ENCODE results near the gene GRID1.
"Not testable (repeated sequence)": the region's sequence is repeated elsewhere in the genome, so short reads cannot be mapped to it uniquely, and the experiment has no call there.

The GRID1 gene

GRCh38 chr10:86254526-86255174 is 111.9 kb downstream of the GRID1 start:
- no peak for DNase-seq (ENCODE audit: low read depth in 4 of 4, low spot score in 1 of 4)

DNA sequence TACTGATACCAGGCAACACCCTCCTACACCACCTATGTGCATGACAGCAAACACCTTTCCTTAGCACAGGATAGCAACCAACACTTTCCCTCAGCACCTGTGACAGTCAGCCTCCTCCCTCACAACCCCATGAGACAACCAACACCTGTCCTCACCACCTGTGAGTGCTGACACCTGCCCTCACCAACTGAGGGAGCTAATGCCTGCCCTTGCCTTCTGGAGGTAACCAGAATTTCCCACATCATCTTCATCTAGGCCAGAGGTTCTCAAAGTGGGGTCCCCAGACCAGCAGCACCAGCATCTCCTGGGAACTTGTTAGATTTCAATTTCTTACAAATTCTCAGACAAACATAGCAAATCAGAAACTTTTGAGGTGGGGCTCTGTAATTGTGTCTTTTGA is 112.5 kb downstream of the GRID1 start:
- DNase-seq (ENCODE audit: low read depth in 4 of 4, low spot score in 1 of 4): no peak

DNA sequence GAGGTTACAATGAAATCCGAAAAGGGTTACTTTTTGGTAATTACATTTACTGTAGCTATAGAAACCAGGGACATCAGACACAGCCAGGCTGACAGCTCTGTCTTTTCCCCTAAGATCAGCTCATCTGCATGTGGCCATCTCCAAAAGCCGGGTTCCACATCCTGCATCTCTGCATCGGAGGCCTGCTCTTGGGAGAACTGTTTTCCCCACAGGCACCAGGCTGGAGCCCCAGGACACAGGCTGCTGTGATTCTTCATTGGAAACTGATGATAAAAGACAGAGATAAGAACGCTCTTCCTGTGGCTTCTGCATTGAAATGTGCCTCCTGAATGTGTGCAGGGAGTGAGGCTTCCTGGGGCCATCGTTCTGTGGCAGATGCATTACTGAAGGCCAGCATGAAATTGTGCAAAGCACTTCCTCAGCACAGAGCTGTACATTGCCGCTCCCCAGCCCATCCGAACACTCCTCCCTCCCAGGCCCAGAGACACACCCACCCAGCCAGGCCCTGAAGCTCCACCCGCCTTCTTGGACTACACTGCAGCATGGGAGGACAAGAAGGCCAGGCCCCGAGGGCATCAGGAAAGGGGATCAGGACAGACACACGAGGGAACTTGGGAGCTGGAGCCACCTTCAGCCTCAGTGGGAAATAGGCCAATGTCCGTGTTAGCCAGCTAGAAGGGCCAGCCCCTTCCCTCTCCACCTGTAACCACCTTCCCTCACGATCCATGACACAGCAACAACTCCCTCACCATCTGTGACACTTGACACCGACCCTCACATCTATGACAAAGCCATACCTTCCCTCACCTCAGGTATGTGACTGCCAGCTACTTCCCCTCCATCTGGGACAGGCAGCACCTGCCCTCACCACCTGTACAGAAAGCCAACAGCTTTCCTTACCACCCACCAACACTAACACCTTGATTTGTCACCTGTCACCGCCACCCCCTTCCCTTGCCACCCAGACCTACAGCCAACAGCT is 113.2 kb downstream of the GRID1 start:
- DNase-seq (ENCODE audit: low read depth in 4 of 4, low spot score in 1 of 4): no peak

DNA sequence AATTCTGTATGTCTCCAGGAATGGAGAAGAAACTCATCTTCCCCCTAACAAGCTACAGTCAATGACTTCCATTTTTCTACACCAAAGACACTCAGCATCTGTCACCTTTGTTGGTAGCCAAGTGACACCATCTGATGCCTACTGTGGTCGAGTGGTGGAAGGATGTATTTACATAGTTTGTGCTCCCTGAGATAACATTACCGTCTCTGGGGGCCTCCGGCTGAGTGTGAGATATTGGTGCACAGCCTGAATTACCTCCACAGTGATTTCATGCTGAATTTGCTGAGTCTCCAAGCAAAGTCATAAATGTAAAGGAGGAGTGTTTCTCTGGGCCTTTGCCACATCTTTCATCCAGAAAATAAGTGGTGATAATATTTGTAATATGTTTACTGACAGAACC is 114.0 kb downstream of the GRID1 start:
- no peak for DNase-seq (ENCODE audit: low read depth in 4 of 4, low spot score in 1 of 4)

GRCh38 chr10:86252079-86252478 is 114.5 kb downstream of the GRID1 start:
- DNase-seq (ENCODE audit: low read depth in 4 of 4, low spot score in 1 of 4): no peak

DNA sequence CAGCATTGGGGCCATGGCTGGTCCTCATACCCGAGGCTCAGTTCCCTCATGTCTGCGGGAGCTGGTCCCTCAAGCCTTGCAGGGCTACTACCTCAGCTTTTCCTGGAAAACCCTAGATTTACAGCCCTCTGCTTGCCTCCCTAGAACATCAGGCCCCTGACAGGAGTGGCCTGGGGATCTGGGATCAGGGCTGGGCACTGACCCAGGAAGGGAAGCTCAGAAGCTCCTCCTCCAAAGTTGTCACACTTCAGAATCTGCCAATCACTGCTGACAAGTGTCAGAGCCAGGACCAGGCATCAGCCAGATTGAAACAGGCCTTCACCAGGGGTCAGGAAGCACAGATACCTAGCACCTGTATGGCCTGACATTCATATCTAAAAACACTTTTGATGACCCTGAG is 115.2 kb downstream of the GRID1 start:
- DNase-seq (ENCODE audit: low read depth in 4 of 4, low spot score in 1 of 4): no peak

GRCh38 chr10:86250399-86250798 is 116.2 kb downstream of the GRID1 start:
- DNase-seq (ENCODE audit: low read depth in 4 of 4, low spot score in 1 of 4): no peak

DNA sequence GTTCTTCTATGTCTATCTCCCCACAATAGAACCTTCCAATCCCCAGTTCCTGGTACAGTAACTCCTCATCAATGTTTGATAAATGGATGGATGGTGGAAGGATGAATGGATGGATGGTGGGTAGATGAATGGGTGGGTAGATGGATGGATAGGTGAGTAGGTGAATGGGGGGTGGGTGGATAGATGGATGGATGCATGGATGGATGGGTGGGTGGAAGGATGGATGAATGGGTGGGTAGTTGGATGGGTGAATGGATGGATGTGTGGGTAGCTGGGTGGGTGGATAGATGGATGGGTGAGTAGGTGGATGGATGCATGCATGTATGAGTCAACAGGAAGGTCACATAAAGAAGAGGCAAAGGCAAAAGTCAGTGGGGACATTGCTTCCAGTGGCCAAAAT is 116.8 kb downstream of the GRID1 start:
- DNase-seq (ENCODE audit: low read depth in 4 of 4, low spot score in 1 of 4): no peak

GRCh38 chr10:86248062-86248461 is 118.5 kb downstream of the GRID1 start:
- DNase-seq (ENCODE audit: low read depth in 4 of 4, low spot score in 1 of 4): no peak

DNA sequence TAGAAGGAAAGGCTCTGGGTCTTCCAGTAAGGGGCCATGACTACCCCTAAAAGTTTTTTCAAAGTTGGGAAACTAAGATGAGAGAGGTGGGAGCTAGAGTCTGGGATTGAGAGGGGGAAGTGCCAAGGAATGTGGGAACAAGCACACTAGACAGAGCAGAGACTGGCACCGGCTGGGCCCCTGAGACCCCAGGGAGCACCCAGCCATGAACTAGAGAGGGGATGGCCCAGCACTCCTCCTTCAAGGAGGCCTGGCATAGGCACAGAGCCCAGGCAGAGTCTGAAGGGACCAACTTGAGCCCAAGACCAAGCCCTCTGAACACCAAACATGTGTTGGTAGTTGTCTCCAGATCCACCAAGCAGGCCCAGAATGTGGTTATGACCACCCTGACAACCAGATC is 119.0 kb downstream of the GRID1 start:
- DNase-seq (ENCODE audit: low read depth in 4 of 4, low spot score in 1 of 4): no peak

GRCh38 chr10:86247073-86247472 is 119.5 kb downstream of the GRID1 start:
- no peak for DNase-seq (ENCODE audit: low read depth in 4 of 4, low spot score in 1 of 4)

DNA sequence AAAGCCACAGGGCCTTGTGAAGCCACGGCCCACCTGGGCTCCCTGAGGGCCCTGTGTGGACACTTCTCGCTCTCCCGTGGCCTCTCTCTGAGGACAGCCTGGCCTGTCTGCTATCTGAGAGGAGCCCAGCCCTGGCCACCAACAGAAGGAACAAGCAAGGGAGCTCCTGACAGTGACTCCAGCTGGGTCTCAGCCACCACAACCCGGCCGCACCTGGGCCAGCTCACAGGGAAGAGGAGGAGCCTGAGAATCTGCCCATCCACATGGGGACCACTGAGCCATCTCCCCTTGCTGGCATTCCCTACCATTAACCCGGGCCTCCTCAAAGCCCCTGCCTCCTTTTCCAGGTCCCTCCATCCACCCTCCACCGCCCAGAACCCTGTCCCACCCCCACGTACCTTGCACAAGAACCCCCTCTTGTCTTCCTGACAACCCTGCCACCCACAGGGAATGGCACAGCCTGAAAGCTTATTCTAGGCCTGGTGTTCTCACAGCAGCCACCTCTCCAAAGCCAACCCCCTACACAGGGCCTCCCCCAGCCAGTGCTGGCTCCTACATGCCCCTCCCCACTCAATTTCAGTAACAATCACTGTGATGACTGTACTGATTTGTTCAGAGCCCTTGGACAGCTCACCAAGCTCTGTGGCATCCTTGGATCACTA is 120.2 kb downstream of the GRID1 start:
- DNase-seq (ENCODE audit: low read depth in 4 of 4, low spot score in 1 of 4): no peak

DNA sequence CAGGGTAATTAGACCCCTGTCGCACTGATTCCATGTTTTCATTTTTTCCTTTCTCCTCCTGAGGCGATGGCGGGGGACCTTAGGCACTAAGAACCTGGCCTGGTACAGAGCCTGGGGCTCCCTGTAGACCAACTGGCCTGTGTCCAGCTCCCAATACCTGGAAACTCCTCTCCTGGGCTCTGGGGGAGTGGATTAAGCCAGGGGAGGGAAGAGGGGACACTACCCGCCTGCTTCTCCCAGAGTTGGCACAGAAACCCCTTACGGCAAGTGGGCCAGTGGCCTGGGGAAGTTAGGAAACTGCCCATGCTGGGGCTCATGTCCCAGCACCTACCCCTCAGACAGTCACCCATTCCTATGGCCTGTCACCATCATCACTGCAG is 121.6 kb downstream of the GRID1 start:
- no peak for DNase-seq (ENCODE audit: low read depth in 4 of 4, low spot score in 1 of 4)

GRCh38 chr10:86244297-86245014 is 122.1 kb downstream of the GRID1 start:
- DNase-seq (ENCODE audit: low read depth in 4 of 4, low spot score in 1 of 4): no peak

DNA sequence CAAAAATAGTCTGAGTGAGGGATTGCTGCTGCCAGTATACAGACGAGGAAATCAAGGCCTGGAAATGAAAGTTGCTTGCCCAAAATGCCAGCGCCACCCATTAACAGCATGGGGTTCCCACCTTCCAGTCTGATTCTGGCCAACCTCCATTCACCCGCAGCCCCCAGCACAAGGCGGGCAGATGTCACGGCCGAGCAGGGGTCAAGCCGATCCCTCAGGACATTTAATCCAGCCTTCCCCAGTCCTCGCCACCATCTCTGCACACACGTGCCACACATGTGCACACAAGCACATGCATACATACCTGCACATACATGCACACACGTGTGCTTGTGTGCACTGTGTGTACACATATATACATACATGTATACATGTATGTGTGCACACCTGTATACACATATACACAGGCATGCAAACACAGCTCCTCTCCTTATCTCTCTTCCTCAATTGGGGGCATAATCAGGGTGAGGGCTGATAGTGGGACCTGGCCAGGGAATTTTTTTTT is 122.9 kb downstream of the GRID1 start:
- DNase-seq (ENCODE audit: low read depth in 4 of 4, low spot score in 1 of 4): no peak

DNA sequence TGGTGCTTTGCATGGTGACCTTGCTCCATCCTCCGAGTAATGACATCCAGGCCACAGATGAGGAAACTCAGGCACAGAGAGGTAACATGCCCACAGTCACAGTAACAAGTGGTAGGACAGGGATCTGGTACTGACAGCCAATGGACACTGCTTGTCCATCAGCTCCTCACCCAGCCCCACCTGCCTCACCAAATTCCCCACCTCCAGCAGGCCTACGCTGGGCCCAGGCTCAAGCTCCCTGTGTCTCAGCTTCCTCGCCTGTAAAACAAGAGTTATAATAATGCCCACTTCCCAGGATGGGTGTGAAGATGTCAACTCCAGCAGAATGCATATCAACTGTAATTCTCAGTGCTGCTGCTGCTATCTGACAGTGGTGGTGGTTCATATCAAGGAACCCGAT is 123.8 kb downstream of the GRID1 start:
- no peak for DNase-seq (ENCODE audit: low read depth in 4 of 4, low spot score in 1 of 4)

DNA sequence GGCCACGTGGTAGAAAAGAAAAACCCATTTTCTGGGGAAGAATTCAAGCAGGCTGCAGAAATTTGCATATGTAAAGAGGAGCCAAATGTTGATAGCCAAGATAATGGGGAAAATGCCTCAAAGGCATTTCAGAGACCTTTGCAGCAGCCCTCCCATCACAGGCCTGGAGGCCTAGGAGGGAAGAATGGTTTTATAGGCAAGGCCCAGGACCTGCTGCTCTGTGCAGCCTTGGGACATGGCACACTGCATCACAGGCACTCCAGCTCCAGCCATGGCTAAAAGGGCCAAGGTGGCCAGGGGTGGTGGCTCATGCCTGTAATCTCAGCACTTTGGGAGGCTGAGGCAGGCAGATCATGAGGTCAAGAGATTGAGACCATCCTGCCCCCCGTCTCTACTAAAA is 128.5 kb downstream of the GRID1 start:
- DNase-seq (ENCODE audit: low read depth in 4 of 4, low spot score in 1 of 4): not testable (repeated sequence)

GRCh38 chr10:86234541-86235270 is 131.9 kb downstream of the GRID1 start:
- DNase-seq (ENCODE audit: low read depth in 4 of 4, low spot score in 1 of 4): no peak

DNA sequence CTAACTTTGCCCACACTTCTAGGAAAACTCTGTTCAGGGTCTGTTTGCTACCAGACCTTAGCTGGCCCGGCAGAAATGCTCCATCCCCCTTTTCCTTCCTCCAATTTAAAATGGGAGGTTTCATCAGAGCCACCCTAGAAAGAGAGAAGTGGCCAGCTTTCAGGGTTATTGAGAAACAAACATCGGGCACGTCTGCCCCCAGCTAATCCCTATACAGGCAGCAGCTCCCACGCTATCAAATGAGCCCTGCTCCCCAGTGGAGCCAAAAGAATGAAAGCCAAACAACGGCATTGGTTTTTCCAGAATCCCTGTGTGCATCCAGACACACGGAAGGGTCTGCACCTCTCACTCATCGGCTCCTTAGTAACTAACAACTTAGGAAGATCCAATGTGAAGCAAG is 132.5 kb downstream of the GRID1 start:
- no peak for DNase-seq (ENCODE audit: low read depth in 4 of 4, low spot score in 1 of 4)

- DNase-seq (ENCODE audit: low read depth in 4 of 4, low spot score in 1 of 4): no peak
Measured at GRCh38 chr10:86233131-86233530, 133.5 kb downstream of the GRID1 start.

Data from stimulated activated CD4-positive, alpha-beta T cell treated with anti-CD3 and anti-CD28 coated beads, Interleukin-1b, Interleukin-23, amount 100 ng/mL, for 24 hours (primary cell).